ENCODE measurements around the gene SLC66A2. TPM values are rescaled to one million over a fixed set of nuclear protein-coding genes. Genes with fewer than 3 reads are reported as not detected.

SLC66A2 gene
- total RNA-seq, 1 experiment from 2014 or later: 13.0 TPM

GRCh38 chr18:79900610-79901570 lies 50.6 kb downstream of the SLC66A2 start:
- Histone ChIP-seq H4K8ac (replicated peaks; ENCODE audit: insufficient read length, low read depth, low read length) (no peak overlapping the region), H2BK12ac (ENCODE audit: insufficient read length, low read depth, low read length) (no peak overlapping the region), H3K27ac (ENCODE audit: insufficient read length, low read depth, low read length) (no peak overlapping the region), H2BK5ac (ENCODE audit: insufficient read length, low read length) (no peak overlapping the region), H3K56ac (ENCODE audit: insufficient read length, low read depth, low read length) (no peak overlapping the region), H3K23ac (ENCODE audit: insufficient read length, low read depth, low read length) (no peak overlapping the region), H3K23me2 (ENCODE audit: insufficient read length, low read depth, low read length, poor library complexity, severe bottlenecking) (no peaks in the 10 kb centered on the region), H2AFZ (ENCODE audit: low read length) (no peak overlapping the region), H3K79me2 (ENCODE audit: insufficient read depth, low read length) (no peaks in the 10 kb centered on the region), H3K4me1 (ENCODE audit: insufficient read depth, low read length) (no peaks in the 10 kb centered on the region), H3K18ac (ENCODE audit: insufficient read length, low read depth, low read length) (no peak overlapping the region), H4K91ac (ENCODE audit: insufficient read length, low read depth, low read length) (no peak overlapping the region), H2BK120ac (ENCODE audit: low read depth, low read length, poor library complexity, severe bottlenecking) (no peak overlapping the region), H3T11ph (ENCODE audit: low read length) (no peak overlapping the region), H2BK15ac (ENCODE audit: low read depth, low read length) (no peak overlapping the region), H2BK20ac (ENCODE audit: low read depth, low read length, poor library complexity, severe bottlenecking) (no peak overlapping the region), H3K27me3 (ENCODE audit: insufficient read depth, low read length) (no peaks in the 10 kb centered on the region), H3K4me2 (ENCODE audit: insufficient read depth, insufficient read length, low read length) (no peak overlapping the region), H3K79me1 (ENCODE audit: insufficient read depth, low read depth, low read length, poor library complexity, severe bottlenecking) (no peaks in the 10 kb centered on the region), H4K20me1 (ENCODE audit: control insufficient read depth, insufficient read depth, insufficient read length) (no peaks in the 10 kb centered on the region), H2AK5ac (ENCODE audit: insufficient read length, low read length) (no peak overlapping the region), H3K9ac (ENCODE audit: extremely low read depth, insufficient read length, low read length) (no peak overlapping the region), H4K5ac (ENCODE audit: insufficient read length, low read depth, low read length) (no peak overlapping the region), H3K9me3 (ENCODE audit: control insufficient read depth, low read depth, low read length) (peaks cover 26% of the 10 kb centered on the region), H3K4ac (ENCODE audit: low read depth, low read length) (no peak overlapping the region), H3K14ac (ENCODE audit: insufficient read depth, low read length) (no peak overlapping the region)
- peaks cover 39 to 56% of the 10 kb centered on the region in 2 experiments for H3K9me3 Mint-ChIP-seq
- H3K4me1 Mint-ChIP-seq: no peaks in the 10 kb centered on the region
- WGBS (ENCODE audit: extremely low coverage, insufficient read length, low lambda C conversion rate): no CpG with 5 or more reads among the region's 28 CpGs
- peaks cover 23 to 51% (median 34%) of the 10 kb centered on the region in 3 experiments for H3K36me3 Mint-ChIP-seq (ENCODE audit: insufficient read depth in 1 of 3, low read depth in 3 of 3)
- H3K27me3 Mint-ChIP-seq (ENCODE audit: low read depth): peaks cover 19% of the 10 kb centered on the region
- H3K27ac Mint-ChIP-seq: no peak overlapping the region
- no peak for TF ChIP-seq CTCF (conservative IDR thresholded peaks at IDR 0.05)
- DNase-seq: no peak
- H3K4me3 Mint-ChIP-seq: no peak overlapping the region
